Subcutaneous adipose tissue (tissue), 4 donors: ENCODE measurements around the gene PTDSS2. TPM values are rescaled to one million over a fixed set of nuclear protein-coding genes. Genes with fewer than 3 reads are reported as not detected.

Source experiments
- CTCF ChIP-seq: fragments of 450-650 bp; IDR thresholded peaks from one replicate; pipeline ENCODE4 v1.5.1; 2016; ENCODE audit warnings: low read depth, mild to moderate bottlenecking, control low read depth, antibody characterized with exemption, moderate library complexity
- total RNA-seq, 4 donors: library from RNA; depleted of rRNA; stranded (reverse); fragments of >200 nt; gene quantifications; one replicate each; pipeline ENCODE4 v1.1.0, GENCODE V29; 2016

Gene PTDSS2
- total RNA-seq, 4 donors from 2014 or later, result 19.1 to 77.6 (median 26.2) TPM

- TF ChIP-seq CTCF, result no peak
These were observed 9.7 kb upstream of the PTDSS2 start for GRCh38 chr11:440065-441042.

DNA sequence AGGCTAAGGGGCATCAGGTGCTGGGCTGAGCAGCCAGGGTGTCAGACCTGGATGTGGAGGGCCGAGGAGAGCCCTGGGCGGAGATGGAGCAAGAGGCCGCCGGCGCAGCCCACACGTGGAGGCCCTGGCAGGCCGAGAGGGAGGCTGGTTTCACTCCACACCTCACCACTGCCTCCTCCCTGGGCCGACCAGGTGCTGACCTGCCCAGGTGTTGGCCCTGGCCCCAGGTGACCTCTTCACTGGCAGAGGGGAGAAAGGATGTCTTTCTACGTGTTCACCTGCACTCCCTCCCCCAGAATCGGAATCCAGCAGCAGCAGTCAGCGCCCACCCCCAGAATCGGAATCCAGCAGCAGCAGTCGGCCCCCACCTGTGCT is 9.0 kb upstream of the PTDSS2 start:
- TF ChIP-seq CTCF, result no peak

DNA sequence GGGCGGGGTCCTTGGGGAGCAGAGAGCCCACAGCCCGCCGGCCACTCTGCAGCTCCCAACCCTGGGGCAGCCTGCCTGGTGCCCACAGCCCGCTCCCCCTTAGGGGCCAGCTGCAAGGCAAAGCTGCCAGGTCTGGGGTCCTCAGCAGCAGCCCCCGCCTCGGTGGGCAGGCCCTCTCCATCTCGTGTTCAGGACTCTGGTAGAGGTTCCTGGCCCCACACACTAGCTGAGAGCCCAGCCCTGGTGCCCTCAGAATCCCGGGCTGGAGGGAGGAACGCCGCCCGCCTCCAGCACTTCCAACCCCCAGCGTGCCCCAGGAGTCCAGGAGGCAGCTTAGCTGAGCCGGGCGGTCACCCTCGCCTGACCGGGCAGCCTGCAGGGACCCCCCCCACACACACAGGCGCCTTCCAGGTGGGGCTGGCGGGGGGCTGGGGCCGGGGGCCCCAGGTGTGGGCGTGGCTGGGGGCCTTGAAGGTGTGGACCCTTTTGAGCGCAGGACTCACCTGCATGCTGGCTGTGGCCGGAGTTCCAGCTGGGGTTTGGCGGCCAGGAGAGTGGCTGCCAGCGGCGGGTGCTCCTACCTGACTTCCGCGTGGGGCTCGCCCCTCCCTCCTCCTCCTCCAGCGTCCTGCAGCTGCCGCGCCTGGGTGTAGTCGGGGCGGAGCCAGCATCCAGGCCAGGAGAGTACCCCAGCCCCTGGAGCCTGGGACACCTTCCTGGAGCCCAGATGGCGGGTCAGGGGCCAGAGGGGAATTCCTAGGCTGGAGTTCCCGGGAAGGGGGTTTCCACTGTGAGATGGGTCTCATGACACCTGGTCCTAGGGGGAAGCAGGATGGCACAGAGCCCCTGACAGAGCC is 8.4 kb upstream of the PTDSS2 start, which contains the start of gene ANO9:
ANO9 (minus strand) TSS at position 594 of the 857 bp plus-strand sequence; CDS start at position 509, 85 bp downstream.
- no peak for TF ChIP-seq CTCF

GRCh38 chr11:442611-443081 is 7.4 kb upstream of the PTDSS2 start:
- TF ChIP-seq CTCF, result no peak

GRCh38 chr11:443542-444199 is 6.4 kb upstream of the PTDSS2 start:
- TF ChIP-seq CTCF, result no peak

- no peak for TF ChIP-seq CTCF
These were observed 5.5 kb upstream of the PTDSS2 start for GRCh38 chr11:444396-445144.
